ENCODE data around the gene PITPNC1. TPM values are rescaled to one million over a fixed set of nuclear protein-coding genes. Genes with fewer than 3 reads are reported as not detected.

Gene PITPNC1
- total and polyA plus RNA-seq, 2 donors (not counting 1 experiment from before 2014, with no cell fraction given): 4.7 to 26.1 TPM

DNA sequence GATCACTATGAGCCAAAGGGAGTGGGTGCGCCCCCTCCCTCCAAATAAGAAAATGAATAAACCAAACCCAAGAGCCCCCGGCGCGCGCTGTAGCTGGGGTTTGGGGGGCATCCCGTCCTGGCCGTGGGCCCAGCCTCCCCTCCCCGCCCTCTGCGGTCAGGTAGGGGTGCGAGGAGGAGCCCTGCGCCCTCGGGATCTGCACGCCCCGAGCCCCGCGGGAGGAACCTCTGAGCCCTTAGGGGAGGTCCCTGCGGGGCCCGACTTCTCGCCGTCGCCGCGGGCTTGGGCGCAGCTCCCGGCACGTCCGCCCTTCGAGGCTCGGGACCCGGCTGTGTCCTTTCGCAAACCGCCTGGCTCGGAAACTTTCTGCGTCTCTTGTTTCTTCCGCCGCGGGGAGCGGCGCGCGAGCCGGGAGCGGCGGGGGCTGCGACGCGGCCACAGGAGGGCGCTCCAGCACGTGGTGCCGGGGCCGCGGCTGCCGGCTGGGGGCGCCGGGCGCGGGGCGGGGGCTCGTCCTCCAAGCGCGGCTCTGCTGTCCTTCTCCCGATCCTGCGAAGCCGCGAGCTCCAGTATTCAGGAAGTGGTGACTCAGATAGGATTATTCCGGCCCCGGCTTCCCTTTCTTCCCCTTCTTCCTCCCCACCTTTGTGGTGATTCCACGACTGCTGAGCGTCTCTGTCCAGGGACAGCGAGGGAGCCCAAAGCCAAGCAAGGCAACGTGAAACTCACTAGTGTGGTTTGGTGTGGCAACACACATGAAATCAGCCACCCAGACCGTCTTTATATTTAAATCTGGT, 1.6 kb downstream of the PITPNC1 start:
- Mint-ChIP-seq H3K4me1 (peaks cover 26% of the 10 kb centered on the region), H3K9me3 (ENCODE audit: insufficient read depth) (peaks cover 3% of the 10 kb centered on the region), H3K27me3 (no peaks in the 10 kb centered on the region), H3K27ac (peak overlapping the region; percentile 80), H3K4me3 (peak overlapping the region; percentile 91)
- peak; percentile 37 for ATAC-seq (ENCODE audit: low read depth)
- Histone ChIP-seq H3K36me3 (replicated peaks in 1 of 2; ENCODE audit: control extremely low read depth in 1 of 2, control insufficient read depth in 1 of 2, extremely low read depth in 1 of 2, insufficient read depth in 2 of 2, low read length in 1 of 2) (no peaks in the 10 kb centered on the region), H3K9ac (ENCODE audit: low read length) (peak overlapping the region; percentile 85), H3K9me3 (ENCODE audit: control extremely low read depth in 1 of 3, control insufficient read depth in 2 of 3, insufficient read depth in 1 of 3, low read length in 2 of 3) (no peaks in the 10 kb centered on the region), H3K4me3 (ENCODE audit: control extremely low read depth in 1 of 5, extremely low read depth in 1 of 5, insufficient read depth in 1 of 5, low read depth in 2 of 5, low read length in 4 of 5) (peak overlapping the region; percentile 63 to 90 (median 86)), H4K20me1 (ENCODE audit: control insufficient read depth, insufficient read depth, low read length, poor library complexity, severe bottlenecking) (no peaks in the 10 kb centered on the region), H3K27me3 (replicated peaks in 1 of 4; ENCODE audit: control extremely low read depth in 1 of 4, control insufficient read depth in 3 of 4, insufficient read depth in 4 of 4, low read length in 3 of 4) (no peaks in the 10 kb centered on the region), H3K4me2 (replicated peaks; ENCODE audit: low read depth, low read length, poor library complexity, severe bottlenecking) (peak overlapping the region; percentile 81), H3K79me2 (ENCODE audit: control insufficient read depth, insufficient read depth, low read length) (peaks cover 3% of the 10 kb centered on the region), H2AFZ (ENCODE audit: insufficient read depth, low read depth, low read length, poor library complexity, severe bottlenecking) (peak overlapping the region; percentile 97), H3K27ac (ENCODE audit: low read length in 2 of 2) (peak overlapping the region in 1 of 2 donors; percentile 47), H3K4me1 (ENCODE audit: control insufficient read depth in 2 of 2, insufficient read depth in 2 of 2, low read length in 2 of 2) (peaks cover 25 to 30% of the 10 kb centered on the region in 2 donors)
- POLR2A ChIA-PET: no interaction called here
- intact Hi-C loops (cut with micrococcal nuclease): loop anchor here (1.0 to 10.0 kb wide), 4 partner anchors 97 to 1949 kb away; partner anchors contain the start of genes ABCA5 and NOL11
- 1% methylated on average over 58 of the region's 72 CpGs for WGBS (ENCODE audit: insufficient coverage)
- peak; percentile 84 for DNase-seq
- no peak for TF ChIP-seq EZH2 (IDR thresholded peaks at IDR 0.05; ENCODE audit: borderline replicate concordance, insufficient read depth, low read depth, low read length, poor library complexity, severe bottlenecking)
- TF ChIP-seq, protein P1, sequence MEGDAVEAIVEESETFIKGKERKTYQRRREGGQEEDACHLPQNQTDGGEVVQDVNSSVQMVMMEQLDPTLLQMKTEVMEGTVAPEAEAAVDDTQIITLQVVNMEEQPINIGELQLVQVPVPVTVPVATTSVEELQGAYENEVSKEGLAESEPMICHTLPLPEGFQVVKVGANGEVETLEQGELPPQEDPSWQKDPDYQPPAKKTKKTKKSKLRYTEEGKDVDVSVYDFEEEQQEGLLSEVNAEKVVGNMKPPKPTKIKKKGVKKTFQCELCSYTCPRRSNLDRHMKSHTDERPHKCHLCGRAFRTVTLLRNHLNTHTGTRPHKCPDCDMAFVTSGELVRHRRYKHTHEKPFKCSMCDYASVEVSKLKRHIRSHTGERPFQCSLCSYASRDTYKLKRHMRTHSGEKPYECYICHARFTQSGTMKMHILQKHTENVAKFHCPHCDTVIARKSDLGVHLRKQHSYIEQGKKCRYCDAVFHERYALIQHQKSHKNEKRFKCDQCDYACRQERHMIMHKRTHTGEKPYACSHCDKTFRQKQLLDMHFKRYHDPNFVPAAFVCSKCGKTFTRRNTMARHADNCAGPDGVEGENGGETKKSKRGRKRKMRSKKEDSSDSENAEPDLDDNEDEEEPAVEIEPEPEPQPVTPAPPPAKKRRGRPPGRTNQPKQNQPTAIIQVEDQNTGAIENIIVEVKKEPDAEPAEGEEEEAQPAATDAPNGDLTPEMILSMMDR (IDR thresholded peaks at IDR 0.05): peak; percentile 74
- CTCF ChIA-PET: interaction anchor here (0.6 to 10.8 kb wide), 17 partner anchors 9 to 338 kb away, joined by 3 to 178 read pairs (median 4); partner anchors contain the start of gene PSMD12

DNA sequence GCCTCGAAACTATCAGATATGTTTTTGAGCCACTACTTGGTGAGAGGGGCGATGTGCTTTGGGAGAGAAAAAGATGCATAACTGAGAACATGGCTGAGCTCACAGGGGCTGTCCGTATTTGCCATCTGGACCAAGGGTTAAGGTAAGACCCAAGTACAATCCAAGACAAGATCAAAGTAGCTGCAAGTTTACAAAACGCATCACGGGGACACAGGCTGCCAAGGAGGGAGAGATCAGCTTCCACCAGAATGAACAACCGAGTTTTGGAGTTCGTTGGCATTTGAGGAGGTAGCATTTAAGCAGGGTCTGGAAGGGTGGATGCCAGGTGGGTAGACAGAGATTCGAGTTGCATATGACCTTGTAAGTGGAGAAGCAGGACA, 2.2 kb downstream of the PITPNC1 start:
- Histone ChIP-seq H3K36me3 (replicated peaks in 1 of 2; ENCODE audit: control extremely low read depth in 1 of 2, control insufficient read depth in 1 of 2, extremely low read depth in 1 of 2, insufficient read depth in 2 of 2, low read length in 1 of 2) (no peaks in the 10 kb centered on the region), H3K27me3 (replicated peaks in 1 of 4; ENCODE audit: control extremely low read depth in 1 of 4, control insufficient read depth in 3 of 4, insufficient read depth in 4 of 4, low read length in 3 of 4) (no peaks in the 10 kb centered on the region), H2AFZ (ENCODE audit: insufficient read depth, low read depth, low read length, poor library complexity, severe bottlenecking) (peak overlapping the region; percentile 97), H3K4me3 (ENCODE audit: control extremely low read depth in 1 of 5, extremely low read depth in 1 of 5, insufficient read depth in 1 of 5, low read depth in 2 of 5, low read length in 4 of 5) (peak overlapping the region; percentile 35 to 90 (median 86)), H3K4me1 (ENCODE audit: control insufficient read depth in 2 of 2, insufficient read depth in 2 of 2, low read length in 2 of 2) (peaks cover 24 to 28% of the 10 kb centered on the region in 2 donors), H3K4me2 (replicated peaks; ENCODE audit: low read depth, low read length, poor library complexity, severe bottlenecking) (peak overlapping the region; percentile 81), H3K27ac (ENCODE audit: low read length in 2 of 2) (no peak overlapping the region), H3K9ac (ENCODE audit: low read length) (peak overlapping the region; percentile 85), H3K79me2 (ENCODE audit: control insufficient read depth, insufficient read depth, low read length) (peaks cover 8% of the 10 kb centered on the region), H4K20me1 (ENCODE audit: control insufficient read depth, insufficient read depth, low read length, poor library complexity, severe bottlenecking) (no peaks in the 10 kb centered on the region), H3K9me3 (ENCODE audit: control extremely low read depth in 1 of 3, control insufficient read depth in 2 of 3, insufficient read depth in 1 of 3, low read length in 2 of 3) (no peaks in the 10 kb centered on the region)
- ChIA-PET CTCF (interaction anchor here (0.6 to 10.8 kb wide), 16 partner anchors 8 to 338 kb away, joined by 3 to 178 read pairs (median 4); partner anchors contain the start of gene PSMD12), POLR2A (no interaction called here)
- no peak for TF ChIP-seq EZH2 (IDR thresholded peaks at IDR 0.05; ENCODE audit: borderline replicate concordance, insufficient read depth, low read depth, low read length, poor library complexity, severe bottlenecking)
- TF ChIP-seq, protein P1 (IDR thresholded peaks at IDR 0.05): no peak
- DNase-seq (no peak), ATAC-seq (ENCODE audit: low read depth) (no peak)
- peak overlapping the region; percentile 91 for H3K4me3 Mint-ChIP-seq
- H3K27ac Mint-ChIP-seq: peak overlapping the region; percentile 80
- peaks cover 3% of the 10 kb centered on the region for H3K9me3 Mint-ChIP-seq (ENCODE audit: insufficient read depth)
- intact Hi-C loops (cut with micrococcal nuclease): loop anchor here (5.0 to 10.0 kb wide), 2 partner anchors 336 to 1948 kb away; partner anchors contain the start of genes ABCA5 and NOL11
- H3K27me3 Mint-ChIP-seq: no peaks in the 10 kb centered on the region
- WGBS (ENCODE audit: insufficient coverage): 80% methylated on average over 8 of the region's 8 CpGs
- peaks cover 25% of the 10 kb centered on the region for H3K4me1 Mint-ChIP-seq
